ENCODE results near the gene HS3ST1.

DNA sequence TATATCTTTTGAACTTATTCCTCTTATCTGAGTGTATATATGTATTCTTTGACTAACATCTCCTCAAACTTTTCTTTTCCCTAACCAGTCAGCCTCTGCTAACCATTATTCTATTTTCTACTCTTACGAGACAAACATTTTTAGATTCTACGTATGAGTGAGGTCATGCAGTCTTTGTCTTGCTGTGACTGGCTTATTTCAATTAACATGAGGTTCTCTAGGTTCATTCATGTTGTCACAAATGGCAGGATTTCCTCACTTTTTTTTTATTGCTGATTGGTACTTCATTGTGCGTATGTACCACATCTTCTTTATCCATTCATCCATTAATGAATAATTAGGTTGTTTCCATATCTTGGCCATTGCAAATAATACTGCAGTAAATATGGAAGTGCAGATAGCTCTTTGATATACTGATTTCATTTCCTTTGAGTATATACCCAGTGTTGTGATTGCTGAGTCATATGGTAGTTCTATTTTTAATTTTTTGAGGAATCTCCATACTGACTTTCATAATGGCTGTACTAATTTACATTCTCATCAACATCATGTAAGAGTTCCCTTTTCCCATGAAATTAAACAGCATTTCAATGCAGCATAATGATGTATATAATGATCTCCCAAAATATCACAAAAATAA lies 80.1 kb downstream of the HS3ST1 start:
- TF ChIP-seq CTCF (IDR thresholded peaks at IDR 0.05) (no peak), POLR2A (IDR thresholded peaks at IDR 0.05) (no peak)

All from ovary (tissue), 3 donors.